ENCODE results near the gene TBCK.

TBCK gene

GRCh38 chr4:106036334-106036733 lies 279.7 kb downstream of the TBCK start:
- no peak for DNase-seq

- DNase-seq = no peak
Measured at GRCh38 chr4:106035204-106035603, 280.8 kb downstream of the TBCK start.

- DNase-seq = no peak
Measured at GRCh38 chr4:106034751-106035150, 281.3 kb downstream of the TBCK start.

GRCh38 chr4:106034220-106034619 lies 281.8 kb downstream of the TBCK start:
- DNase-seq = no peak

- no peak for DNase-seq
Measured at GRCh38 chr4:106033469-106033868, 282.5 kb downstream of the TBCK start.

- DNase-seq = no peak
Measured at GRCh38 chr4:106032851-106033286, 283.1 kb downstream of the TBCK start.

- no peak for DNase-seq
Measured at GRCh38 chr4:106022454-106022853, 293.6 kb downstream of the TBCK start.

GRCh38 chr4:106021737-106022410 lies 294.1 kb downstream of the TBCK start:
- DNase-seq = no peak

GRCh38 chr4:106019771-106020170 lies 296.2 kb downstream of the TBCK start:
- no peak for DNase-seq

- no peak for DNase-seq
Measured at GRCh38 chr4:106017975-106018374, 298.0 kb downstream of the TBCK start.

GRCh38 chr4:106011387-106011786 lies 304.6 kb downstream of the TBCK start:
- no peak for DNase-seq

- no peak for DNase-seq
Measured at GRCh38 chr4:106010761-106011160, 305.2 kb downstream of the TBCK start.

- no peak for DNase-seq
Measured at GRCh38 chr4:106002994-106003393, 313.0 kb downstream of the TBCK start.

- no peak for DNase-seq
Measured at GRCh38 chr4:105998171-105999063, 317.6 kb downstream of the TBCK start.

- no peak for DNase-seq
Measured at GRCh38 chr4:105996845-105997244, 319.2 kb downstream of the TBCK start.

- DNase-seq = no peak
Measured at GRCh38 chr4:105994841-105995501, 321.0 kb downstream of the TBCK start.

GRCh38 chr4:105994061-105994460 lies 321.9 kb downstream of the TBCK start:
- DNase-seq = no peak

GRCh38 chr4:105992641-105993305 lies 323.2 kb downstream of the TBCK start:
- DNase-seq = no peak

- DNase-seq = no peak
Measured at GRCh38 chr4:105991726-105992125, 324.3 kb downstream of the TBCK start.
